Kasumi-1 (cell line): ENCODE results near the gene PTPN11.
"Not testable (repeated sequence)": the region's sequence is repeated elsewhere in the genome, so short reads cannot be mapped to it uniquely, and the experiment has no call there.

Experiments
- DNase-seq, 2 experiments: peaks; one replicate each; lab custom pipeline; 2025; lab: John Stamatoyannopoulos, UW

PTPN11 gene

DNA sequence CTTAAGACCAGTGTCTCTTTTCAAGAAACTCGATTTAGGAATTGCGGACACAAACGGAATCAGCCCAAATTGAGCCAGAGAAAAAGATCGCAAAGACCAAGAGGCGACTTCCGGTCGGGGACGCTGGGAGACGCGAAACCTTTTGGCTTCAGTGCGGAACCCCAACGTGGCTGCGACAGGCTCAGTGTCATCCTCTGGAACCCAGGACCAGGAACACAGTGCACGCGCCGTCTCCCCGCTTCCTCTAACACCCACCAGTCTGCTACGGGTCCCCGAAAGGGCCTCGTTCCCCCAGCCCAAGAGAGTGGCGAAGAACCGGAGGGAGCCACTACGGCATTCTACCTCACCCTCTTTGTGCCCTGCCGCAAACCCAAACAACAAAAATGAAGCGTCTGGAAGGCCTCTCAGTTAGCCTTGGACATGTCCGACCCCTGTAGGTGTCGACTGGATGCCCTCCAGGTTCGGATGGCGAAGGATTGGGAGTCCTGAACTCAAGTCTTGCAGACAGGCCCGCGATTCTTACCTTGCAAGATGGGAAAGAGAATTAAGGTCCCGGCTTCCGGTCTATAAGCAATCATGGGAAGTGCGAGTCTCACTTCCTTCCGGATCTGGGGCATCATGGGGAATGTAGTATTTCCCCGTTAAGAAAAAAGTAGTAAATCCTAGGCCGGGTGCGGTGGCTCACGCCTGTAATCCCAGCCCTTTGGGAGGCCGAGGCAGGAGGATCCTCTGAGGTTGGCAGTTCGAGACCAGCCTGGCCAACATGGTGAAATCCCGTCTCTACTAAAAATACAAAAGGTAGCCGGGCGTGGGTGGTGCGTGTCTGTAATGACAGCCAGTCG is 9.5 kb upstream of the PTPN11 start, which contains the start of gene RPL6:
Gene RPL6, minus strand, starts transcription at position 542 of the 842 bp plus-strand sequence. CDS start 949 bp downstream, outside the sequence.
- peak; percentile 95 to 97 for DNase-seq

DNA sequence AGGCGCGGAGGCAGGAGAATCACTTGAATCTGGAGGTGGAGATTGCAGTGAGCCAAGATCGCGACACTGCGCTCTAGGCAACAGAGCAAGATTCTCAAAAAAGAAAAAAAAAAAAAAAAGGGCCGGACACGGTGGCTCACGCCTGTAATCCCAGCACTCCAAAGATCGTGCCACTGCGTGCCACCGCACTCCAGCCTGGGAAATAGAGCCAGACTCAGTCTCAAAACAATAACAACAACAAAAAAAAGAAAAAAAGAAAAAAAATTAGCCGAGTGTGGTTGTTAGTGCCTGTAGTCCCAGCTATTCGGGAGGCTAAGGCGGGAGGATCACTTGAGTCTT is 8.9 kb upstream of the PTPN11 start:
- DNase-seq: no peak

DNA sequence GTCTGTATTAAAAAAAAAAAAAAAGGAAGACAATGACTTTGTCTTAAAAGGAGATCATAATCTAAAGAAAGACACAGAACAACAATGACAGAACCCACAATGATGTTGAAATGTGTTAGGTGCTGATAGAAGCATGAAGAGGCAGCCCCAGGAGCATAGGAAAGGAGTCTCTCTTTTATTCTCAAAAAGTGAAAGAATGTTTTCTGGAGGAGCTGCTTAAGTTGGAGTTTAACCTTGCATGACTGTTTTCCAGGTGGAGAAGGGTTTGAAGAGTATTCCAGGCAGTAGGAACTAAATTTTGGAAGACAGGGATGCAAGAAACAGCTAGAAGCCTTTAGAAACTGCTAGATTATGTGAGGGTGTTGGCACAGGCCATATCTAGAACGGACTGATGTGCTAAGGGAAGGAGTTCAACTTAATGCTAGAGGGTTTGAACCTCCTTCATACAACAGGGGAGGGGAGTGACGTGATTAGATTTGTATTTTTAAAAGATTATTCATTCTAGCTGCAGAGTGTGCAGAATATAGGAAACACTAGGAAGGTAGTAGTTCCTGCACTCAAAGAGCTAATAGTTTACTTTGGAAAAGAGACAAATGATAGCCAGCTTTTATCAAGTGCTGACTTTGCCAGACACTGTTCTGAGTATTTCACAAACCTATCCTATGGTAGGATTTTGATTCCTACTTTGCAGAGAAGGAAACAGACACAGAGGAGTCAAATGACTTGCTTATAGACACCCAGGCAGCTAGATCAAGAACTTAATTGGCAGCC is 4.7 kb upstream of the PTPN11 start:
- DNase-seq: no peak

DNA sequence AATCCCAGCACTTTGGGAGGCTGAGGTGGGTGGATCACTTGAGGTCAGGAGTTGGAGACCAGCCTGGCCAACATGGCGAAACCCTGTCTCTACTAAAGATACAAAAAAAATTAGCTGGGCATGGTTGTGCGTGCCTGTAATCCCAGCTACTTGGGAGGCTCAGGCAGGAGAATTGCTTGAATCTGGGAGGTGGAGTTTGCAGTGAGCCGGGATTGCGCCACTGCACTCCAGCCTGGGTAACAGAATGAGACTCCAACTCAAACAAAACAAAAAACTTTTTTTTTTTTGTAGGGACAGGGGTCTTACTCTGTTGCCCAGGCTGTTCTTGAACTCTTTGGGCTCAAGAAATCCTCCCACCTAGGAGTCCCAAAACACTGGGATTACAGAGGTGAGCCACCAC is 3.3 kb upstream of the PTPN11 start:
- DNase-seq: not testable (repeated sequence)

DNA sequence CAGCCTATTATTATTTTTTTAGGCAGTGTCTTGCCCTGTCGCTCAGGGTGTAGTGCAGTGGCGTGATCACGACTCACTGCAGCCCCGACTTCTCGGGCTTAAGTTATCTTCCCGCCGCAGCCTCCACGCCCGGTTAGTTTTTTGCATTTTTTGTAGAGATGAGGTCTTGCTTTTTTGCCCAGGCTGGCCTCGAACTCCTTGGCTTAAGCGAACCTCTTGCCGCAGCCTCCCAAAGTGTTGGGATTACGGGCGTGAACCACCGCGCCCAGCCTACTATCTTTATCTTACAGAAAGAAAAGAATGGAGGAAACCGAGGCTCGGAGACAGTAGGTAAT is 507 bp upstream of the PTPN11 start:
- DNase-seq: no peak

DNA sequence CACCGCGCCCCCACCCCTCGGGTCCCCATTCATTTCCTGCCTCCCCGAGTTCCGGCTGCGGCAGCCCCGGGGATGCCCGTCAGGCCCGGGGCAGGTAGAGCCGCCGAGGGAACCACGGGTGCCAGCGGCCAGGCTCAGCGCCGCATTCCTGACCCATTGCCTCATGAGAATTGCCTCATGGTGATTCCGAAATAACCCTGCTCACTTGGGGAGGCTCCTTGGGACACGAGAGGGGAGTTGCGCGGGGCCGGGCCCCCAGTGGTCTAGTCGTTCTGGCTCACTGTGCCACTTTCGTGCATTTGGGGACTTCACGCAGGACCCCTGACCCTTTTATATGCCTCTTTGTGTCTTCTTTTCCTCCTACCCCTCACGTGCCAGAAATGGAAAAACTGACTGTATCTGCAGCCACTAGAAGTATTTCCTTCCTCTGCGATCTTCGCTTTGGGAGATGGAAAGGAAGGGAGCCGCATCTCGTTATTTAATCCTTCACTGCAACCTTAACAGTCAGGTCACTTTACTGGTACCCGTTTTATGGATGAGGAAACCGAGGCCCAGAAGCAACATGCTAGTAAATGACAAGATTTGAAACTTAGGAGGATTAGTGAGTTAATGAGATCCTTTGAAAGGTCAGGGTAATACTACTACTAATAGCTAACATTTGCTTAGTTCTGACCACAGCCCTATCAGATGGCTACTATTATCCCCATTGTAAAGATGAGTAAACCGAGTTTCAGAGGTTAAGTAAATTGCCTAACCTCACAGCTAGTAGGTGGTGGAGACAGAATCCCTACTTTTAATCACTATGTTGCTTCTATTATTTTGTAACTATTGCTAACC is 768 bp downstream of the PTPN11 start:
- peak; percentile 35 to 37 for DNase-seq

DNA sequence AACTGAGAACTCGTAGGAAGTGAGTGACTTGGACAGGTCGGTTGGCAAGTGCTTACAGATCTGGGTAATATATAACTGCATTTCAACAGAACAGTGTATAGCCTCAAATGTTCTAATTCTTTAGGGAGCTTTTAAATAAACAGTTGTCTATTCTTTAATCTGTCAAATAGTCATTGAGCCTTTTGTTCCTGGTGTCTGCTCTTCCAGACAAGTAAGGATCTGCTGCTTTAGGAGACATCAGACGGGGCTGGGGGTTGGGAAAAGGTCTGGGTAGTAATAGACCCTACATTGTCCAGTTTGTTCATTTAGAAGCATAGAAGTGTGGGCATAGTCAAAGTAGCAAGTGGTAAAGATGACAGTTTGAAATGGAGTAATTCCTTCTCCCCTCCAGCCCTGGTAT is 2.0 kb downstream of the PTPN11 start:
- no peak for DNase-seq

DNA sequence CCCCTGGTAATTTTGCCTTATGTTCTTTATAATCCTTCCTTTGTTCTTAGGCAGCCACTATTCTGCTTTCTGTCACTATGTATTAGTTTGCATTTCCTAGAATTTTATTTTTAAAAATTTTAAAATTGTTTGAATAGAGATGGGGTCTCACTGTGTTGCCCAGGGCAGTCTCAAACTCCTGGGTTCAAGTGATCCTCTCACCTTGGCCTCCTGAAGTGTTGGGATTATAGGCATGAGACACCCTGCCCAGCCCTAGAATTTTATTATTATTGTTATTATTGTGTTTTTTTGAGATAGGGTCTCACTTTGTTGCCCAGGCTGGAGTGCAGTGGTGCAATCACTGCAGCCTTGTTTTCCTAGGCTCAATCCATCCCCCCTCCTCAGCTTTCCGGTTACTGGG is 2.6 kb downstream of the PTPN11 start:
- DNase-seq: no peak

DNA sequence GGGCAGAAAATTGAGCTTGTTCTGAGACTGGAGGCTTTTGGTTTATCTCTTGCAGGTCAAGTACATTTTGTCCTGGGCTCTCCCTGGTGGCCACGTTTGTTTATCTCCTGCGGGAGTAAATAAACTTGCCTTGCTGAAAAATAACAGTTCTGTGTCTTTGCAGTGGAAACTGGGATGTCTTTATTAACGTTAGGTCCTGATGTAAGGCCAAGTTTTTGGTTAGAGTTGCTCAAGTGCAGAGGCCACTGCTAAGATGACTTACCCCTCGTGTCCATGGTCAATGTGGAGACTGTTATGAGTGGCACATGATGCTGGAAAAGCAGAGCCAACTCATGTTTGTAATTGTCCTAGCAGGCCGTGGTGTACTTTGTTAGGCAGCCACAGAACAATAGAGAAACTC is 3.8 kb downstream of the PTPN11 start:
- DNase-seq: no peak

DNA sequence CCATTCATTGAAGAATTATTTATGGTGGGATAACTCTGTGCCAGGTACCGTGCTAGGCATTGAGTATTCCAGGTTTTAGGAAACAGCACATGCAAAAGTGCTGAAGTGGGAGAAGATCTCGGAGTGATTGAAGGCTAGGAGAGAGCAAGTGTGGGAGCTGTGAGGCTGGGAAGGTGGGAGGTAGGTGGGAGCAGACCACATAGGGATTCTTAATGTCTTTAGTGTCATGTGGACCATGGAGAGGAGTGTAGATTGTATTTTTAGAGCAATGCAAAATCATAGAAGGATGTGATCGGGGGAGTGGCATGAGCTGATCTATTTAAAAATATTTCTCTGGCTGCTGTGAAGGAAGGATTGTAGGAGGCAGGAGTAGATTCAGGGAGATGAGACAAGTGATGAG is 5.4 kb downstream of the PTPN11 start:
- no peak for DNase-seq

DNA sequence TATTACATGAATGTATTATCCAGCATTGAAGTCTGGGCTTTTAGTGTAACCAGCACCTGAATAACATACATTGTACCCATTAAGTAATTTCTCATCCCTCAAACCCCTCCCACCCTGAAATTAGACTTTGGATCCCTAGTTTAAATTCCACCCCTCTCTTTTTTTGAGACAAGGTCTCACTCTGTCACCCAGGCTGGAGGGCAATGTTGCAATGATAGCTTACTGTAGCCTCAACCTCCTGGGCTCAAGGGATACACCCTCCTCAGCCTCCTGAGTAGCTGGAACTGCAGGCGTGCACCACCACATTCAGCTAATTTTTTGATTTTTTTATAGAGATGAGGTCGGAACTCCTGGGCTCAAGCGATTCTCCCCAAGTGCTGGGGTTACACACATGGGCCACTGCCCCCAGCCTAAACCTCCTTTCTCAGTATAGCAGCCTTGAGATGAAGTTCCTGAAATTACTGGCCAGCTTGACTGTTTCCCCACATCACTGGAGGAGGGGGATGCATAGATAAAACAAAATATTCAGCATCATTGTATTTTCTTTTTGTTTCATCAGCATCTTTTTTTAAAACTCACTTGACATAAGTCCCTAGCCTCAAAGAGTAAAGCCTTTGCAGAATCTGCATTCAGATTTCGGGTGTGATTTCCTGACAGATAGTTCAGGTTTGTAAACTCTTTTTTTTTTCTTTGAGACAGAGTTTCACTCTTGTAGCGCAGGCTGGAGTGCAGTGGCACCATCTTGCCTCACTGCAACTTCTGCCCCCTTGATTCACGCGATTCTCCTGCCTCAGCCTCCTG is 7.0 kb downstream of the PTPN11 start:
- no peak for DNase-seq

DNA sequence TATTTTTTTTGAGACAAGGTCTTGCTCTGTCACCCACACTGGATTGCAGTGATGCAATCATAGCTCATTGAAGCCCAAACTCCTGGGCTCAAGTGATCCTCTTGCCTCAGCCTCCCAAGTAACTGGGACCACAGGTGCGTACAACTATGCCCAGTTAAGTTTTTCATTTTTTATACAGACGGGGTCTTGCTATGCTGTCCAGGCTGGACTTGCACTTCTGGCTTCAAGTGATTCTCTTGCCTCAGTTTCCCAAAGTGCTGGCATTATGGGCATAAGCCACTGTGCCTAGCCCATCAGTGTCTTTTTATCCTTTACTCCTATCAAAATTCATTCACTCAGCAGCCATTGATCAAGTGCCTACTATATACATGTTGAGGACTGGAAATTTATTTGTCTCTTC is 9.0 kb downstream of the PTPN11 start:
- DNase-seq: no peak

DNA sequence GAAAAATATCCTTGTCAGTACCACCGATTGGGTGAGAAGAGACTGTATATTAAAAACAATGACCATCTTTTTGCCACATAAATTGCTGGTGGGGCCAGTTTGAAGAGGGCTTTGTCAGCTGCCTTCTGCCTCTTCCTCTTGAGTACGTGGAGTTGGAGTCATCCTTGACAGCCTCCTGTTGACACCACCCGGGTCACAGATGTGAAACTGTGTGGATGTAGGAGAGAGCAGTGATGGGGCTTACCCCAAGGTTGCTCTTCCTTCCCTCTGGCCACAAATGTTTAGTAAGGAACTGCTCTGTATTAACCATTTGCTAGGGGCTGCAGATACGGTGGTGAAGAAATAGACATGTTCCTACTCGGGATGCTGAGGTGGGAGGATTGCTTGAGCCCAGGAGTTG is 12.2 kb downstream of the PTPN11 start:
- no peak for DNase-seq

DNA sequence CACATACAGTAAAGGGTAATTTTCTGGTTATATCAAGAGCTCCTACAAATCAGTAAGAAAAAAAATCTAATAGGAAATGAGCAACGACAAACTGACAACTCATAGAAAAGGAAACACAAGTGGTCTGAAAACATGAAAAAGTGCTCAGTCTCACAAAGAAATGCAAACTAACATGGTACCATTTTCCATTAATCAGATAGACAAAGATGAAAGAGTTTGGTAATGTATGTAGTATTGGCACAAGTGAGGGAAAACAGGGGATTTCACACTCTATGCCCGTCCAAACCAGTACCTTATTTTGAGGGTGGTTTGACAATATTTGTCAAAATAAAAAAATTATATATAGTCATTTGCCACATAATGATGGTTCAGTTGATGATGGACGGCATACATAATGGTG is 13.2 kb downstream of the PTPN11 start:
- DNase-seq: no peak

DNA sequence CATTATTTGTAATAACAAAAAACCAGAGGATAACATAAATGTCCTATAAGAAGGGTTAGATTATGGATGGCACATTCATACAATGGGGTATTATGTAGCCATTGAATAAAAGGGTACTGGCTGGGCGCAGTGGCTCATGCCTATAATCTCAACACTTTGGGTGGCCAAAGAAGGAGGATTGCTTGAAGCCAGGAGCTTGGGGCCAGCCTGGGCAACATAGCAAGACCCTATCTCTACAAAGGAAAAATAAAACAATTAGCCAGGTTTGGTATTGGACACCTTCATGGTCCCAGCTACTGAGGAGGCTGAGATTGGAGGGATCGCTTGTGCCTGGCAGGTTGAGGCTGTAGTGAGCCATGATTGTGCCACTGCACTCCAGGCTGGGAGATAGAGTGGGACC is 14.8 kb downstream of the PTPN11 start:
- DNase-seq: no peak

DNA sequence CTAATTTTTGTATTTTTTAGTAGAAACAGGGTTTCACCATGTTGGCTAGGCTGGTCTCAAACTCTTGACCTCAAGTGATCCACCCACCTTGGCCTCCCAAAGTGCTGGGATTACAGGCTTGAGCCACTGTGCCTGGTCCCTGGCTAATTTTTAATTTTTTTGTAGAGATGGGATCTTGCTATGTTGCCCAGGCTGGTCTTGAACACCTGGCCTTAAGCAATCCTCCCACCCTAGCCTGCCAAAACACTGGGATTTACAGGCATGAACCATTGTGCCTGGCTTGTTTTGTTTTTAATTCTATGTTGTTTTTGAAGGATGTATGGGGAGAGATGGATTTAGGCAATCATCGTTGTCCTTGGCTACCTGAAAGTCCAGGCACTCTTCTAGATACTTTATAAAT is 19.9 kb downstream of the PTPN11 start:
- not testable (repeated sequence) for DNase-seq

DNA sequence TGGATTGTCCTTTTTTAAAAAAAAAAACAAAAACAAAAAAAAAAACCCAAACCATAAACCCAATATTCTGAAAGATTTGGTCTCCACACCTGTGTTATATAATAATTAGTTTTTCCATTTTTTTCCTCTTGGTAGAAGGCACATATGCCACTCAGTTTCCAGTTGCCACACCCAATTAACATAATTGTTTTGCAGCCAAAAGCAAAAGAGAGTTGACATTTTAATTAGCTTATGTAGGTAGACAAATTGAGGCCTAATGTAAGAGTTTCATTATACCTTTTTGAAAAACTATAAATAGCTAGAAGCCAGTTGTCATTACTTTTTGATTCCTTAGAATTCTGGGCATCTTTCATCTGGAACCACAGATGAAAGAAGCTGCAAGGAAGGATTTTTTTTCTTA is 21.0 kb downstream of the PTPN11 start:
- no peak for DNase-seq

DNA sequence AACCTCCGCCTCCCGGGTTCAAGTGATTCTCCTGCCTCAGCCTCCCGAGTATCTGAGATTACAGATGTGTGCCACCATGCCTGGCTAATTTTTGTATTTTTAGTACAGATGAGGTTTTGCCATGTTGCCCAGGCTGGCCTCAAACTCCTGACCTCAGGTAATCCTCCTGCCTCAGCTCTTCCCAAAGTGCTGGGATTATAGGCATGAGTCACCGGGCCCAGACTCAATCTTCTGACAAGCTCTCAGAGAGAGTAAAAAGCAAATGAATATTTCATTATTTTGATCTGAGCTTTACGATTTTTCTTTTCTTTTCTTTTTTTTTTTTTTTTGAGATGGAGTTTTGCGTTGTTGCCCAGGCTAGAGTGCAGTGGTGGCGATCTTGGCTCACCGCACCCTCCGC is 21.9 kb downstream of the PTPN11 start:
- not testable (repeated sequence) for DNase-seq

DNA sequence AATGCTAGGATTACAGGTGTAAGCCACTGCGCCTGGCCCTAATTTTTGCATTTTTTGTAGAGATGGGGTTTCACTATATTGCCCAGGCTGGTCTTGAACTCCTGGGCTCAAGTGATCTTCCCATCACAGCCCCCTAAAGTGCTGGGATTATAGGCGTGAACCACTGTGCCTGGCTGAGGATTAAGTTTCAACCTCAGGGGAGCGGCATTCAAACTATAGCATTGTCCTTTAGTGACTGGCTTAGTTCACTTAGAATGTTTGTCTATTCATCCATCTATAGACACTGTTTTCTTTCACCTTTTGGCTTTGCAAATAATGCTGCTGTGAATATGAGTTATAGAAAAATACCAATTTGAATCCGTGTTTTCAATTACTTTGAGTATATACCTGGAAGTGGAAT is 25.2 kb downstream of the PTPN11 start:
- DNase-seq: no peak

DNA sequence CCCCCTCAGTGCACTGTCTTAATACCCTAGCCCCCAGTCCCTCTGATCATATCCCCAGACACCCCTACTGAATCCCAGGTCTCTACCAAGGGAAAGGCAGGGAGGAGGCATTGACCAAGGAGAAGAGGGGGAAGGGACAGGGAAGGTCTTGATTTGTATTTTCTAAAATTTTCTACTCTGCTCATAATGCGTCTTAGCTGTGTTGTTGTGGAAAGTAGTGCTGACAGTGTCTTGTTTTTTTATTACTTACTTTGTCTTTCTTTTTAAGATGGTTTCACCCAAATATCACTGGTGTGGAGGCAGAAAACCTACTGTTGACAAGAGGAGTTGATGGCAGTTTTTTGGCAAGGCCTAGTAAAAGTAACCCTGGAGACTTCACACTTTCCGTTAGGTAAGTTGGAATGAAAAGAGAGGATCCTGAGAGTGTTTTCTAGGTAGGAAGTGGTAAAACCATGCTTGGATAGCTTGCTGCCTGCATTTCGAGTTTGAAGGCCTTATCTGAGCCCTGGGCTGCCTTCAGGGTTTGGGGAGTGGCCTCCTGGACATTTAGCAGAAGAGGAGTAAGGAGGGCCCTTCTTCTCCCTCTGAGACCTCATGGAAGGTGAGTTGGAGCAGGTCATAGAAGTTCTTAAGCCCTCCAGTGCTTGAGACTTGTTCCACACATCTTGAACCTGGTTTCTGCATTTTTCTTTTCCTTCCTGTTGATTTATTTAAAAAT is 27.4 kb downstream of the PTPN11 start:
- DNase-seq: no peak

DNA sequence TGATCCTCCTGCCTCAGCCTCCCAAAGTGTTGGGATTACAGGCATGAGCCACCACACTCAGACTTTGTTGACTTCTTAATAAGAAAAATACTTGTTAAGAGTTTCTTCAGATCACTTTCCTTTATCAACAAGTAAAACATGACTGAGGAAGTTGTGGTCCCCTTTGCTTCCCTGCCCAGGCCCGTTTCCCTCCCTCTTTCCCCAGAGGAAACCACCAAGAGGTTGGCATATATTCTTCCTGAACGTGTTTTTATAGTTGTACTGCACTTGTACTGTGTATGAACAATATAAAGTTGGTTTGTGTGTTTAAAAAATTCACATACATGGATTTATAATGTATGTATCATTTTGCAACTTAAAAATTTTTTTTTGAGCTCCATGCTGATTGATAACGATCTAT is 28.4 kb downstream of the PTPN11 start:
- peak; percentile 62 to 68 for DNase-seq
